GM23338 (cell line): ENCODE data around the gene ROPN1L.

Experiments used
- CREB1 ChIP-seq: fragments of 250-450 bp; sonication (Bioruptor Pico); IDR thresholded peaks from 2 replicates; pipeline ENCODE4 v1.5.0; 2020; ENCODE audit warnings: low read depth, mild to moderate bottlenecking, moderate library complexity
- CTCF ChIP-seq, 2 experiments: fragments of 200-600 bp in 1 of 2; sonication (generic) in 1 of 2; conservative IDR thresholded peaks; 2 replicates each; pipeline versions ENCODE4 v1.5.1 to v1.6.1; 2016 to 2017; ENCODE audit warnings: antibody characterized with exemption in 2 of 2, low read depth in 2 of 2, mild to moderate bottlenecking in 2 of 2, moderate library complexity in 1 of 2
- ETS1 ChIP-seq: IDR thresholded peaks from 2 replicates; pipeline ENCODE4 v1.6.1; 2016; ENCODE audit warnings: antibody characterized with exemption
- EZH2 ChIP-seq: fragments of 200-600 bp; sonication (generic); IDR thresholded peaks from one replicate; pipeline ENCODE4 v1.8.0; 2017; ENCODE audit warnings: antibody characterized with exemption, mild to moderate bottlenecking, low read depth; ENCODE audit not compliant: unreplicated experiment
- EZH2phosphoT487 ChIP-seq: fragments of 200-600 bp; sonication (generic); IDR thresholded peaks from one replicate; pipeline ENCODE4 v1.8.1; 2018; ENCODE audit warnings: antibody characterized with exemption; ENCODE audit not compliant: unreplicated experiment
- POLR2AphosphoS5 ChIP-seq: IDR thresholded peaks from 2 replicates; pipeline ENCODE4 v1.6.1; 2016; ENCODE audit warnings: antibody characterized with exemption, low read depth
- REST ChIP-seq: IDR thresholded peaks from one replicate; pipeline ENCODE4 v1.6.1; 2018; ENCODE audit warnings: antibody characterized with exemption; ENCODE audit not compliant: unreplicated experiment
- ZNF114 ChIP-seq: fragments of 250-450 bp; sonication (Bioruptor Pico); IDR thresholded peaks from 2 replicates; pipeline ENCODE4 v1.5.0; 2020; ENCODE audit warnings: mild to moderate bottlenecking, moderate library complexity

GRCh38 chr5:10488144-10488543, 46.5 kb downstream of the ROPN1L start:
- TF ChIP-seq CTCF (conservative IDR thresholded peaks at IDR 0.05; ENCODE audit: low read depth in 2 of 2) (no peak), POLR2AphosphoS5 (no peak), REST (no peak), EZH2phosphoT487 (no peak), ZNF114 (no peak), EZH2 (no peak), CREB1 (no peak), ETS1 (no peak)
